Astrocyte (in vitro differentiated cells and primary cell): ENCODE results near the gene SPAG8. TPM values are rescaled to one million over a fixed set of nuclear protein-coding genes. Genes with fewer than 3 reads are reported as not detected.

ENCODE experiments used
- DNase-seq: peaks from one replicate; pipeline ENCODE4 v3.0.0-alpha.2; 2010; ENCODE audit warnings: low read depth
- FAIRE-seq: peaks from 2 replicates; lab custom pipeline; 2011; peaks lifted over from hg19 to GRCh38; lab: Jason Lieb, UNC
- H2AFZ ChIP-seq: 2 replicates; pipeline ENCODE4 v1.6.0; 2012; ENCODE audit warnings: low read depth, low read length, inconsistent platforms
- H3K27ac ChIP-seq: 2 replicates; pipeline ENCODE4 v1.5.1; 2011; ENCODE audit warnings: low read depth, low read length, inconsistent platforms
- H3K27me3 ChIP-seq: 2 replicates; pipeline ENCODE4 v1.6.0; 2011; ENCODE audit warnings: low read length, inconsistent platforms; ENCODE audit not compliant: insufficient read depth
- H3K36me3 ChIP-seq: 2 replicates; pipeline ENCODE4 v1.5.1; 2011; ENCODE audit warnings: low read length, inconsistent platforms; ENCODE audit not compliant: insufficient read depth
- H3K4me1 ChIP-seq: 2 replicates; pipeline ENCODE4 v1.5.1; 2011; ENCODE audit warnings: low read length, inconsistent platforms; ENCODE audit not compliant: insufficient read depth
- H3K4me2 ChIP-seq: 2 replicates; pipeline ENCODE4 v1.6.0; 2012; ENCODE audit warnings: low read length, inconsistent platforms
- H3K4me3 ChIP-seq: 2 replicates; pipeline ENCODE4 v1.5.1; 2011; ENCODE audit warnings: low read depth, mild to moderate bottlenecking, low read length, inconsistent platforms; ENCODE audit not compliant: insufficient read depth
- H3K79me2 ChIP-seq: 2 replicates; pipeline ENCODE4 v1.6.0; 2012; ENCODE audit warnings: mild to moderate bottlenecking, low read length, inconsistent platforms; ENCODE audit not compliant: insufficient read depth
- H3K9ac ChIP-seq: 2 replicates; pipeline ENCODE4 v1.6.0; 2012; ENCODE audit warnings: mild to moderate bottlenecking, low read length, inconsistent platforms
- H3K9me3 ChIP-seq: 2 replicates; pipeline ENCODE4 v1.5.1; 2012; ENCODE audit warnings: low read depth, mild to moderate bottlenecking, low read length, inconsistent platforms; ENCODE audit not compliant: insufficient read depth
- H4K20me1 ChIP-seq: 2 replicates; pipeline ENCODE4 v1.6.0; 2012; ENCODE audit warnings: low read length, inconsistent platforms; ENCODE audit not compliant: insufficient read depth
- H3K27ac Mint-ChIP-seq: one replicate; pipeline ENCODE4 v1.8.0; 2021; ENCODE audit warnings: mild to moderate bottlenecking, mixed read lengths; ENCODE audit not compliant: unreplicated experiment
- H3K27me3 Mint-ChIP-seq: one replicate; pipeline ENCODE4 v1.8.0; 2021; ENCODE audit warnings: low read depth, mixed read lengths; ENCODE audit not compliant: unreplicated experiment
- H3K36me3 Mint-ChIP-seq: one replicate; pipeline ENCODE4 v1.8.0; 2021; ENCODE audit warnings: low read depth, mixed read lengths; ENCODE audit not compliant: unreplicated experiment
- H3K4me1 Mint-ChIP-seq: one replicate; pipeline ENCODE4 v1.8.0; 2021; ENCODE audit warnings: low read depth, mixed read lengths; ENCODE audit not compliant: unreplicated experiment
- H3K4me3 Mint-ChIP-seq: one replicate; pipeline ENCODE4 v1.8.0; 2021; ENCODE audit warnings: mild to moderate bottlenecking, moderate library complexity, mixed read lengths; ENCODE audit not compliant: unreplicated experiment
- H3K9me3 Mint-ChIP-seq: one replicate; pipeline ENCODE4 v1.8.0; 2021; ENCODE audit warnings: mild to moderate bottlenecking, mixed read lengths; ENCODE audit not compliant: unreplicated experiment
- CTCF ChIP-seq: IDR thresholded peaks from 2 replicates; pipeline ENCODE4 v1.5.1; 2011; ENCODE audit warnings: low read depth, mild to moderate bottlenecking, inconsistent platforms, low read length, moderate library complexity; ENCODE audit not compliant: insufficient read depth
- EZH2 ChIP-seq: IDR thresholded peaks from 2 replicates; pipeline ENCODE4 v1.6.1; 2012; ENCODE audit warnings: mild to moderate bottlenecking, low read length, inconsistent platforms; ENCODE audit not compliant: insufficient read depth
- total RNA-seq: library from RNA; stranded (reverse); gene quantifications from 2 replicates; pipeline ENCODE4 v1.2.1, GENCODE V29; 2021

Gene SPAG8
- total RNA-seq, 1 donor from 2014 or later = 0.52 TPM

DNA sequence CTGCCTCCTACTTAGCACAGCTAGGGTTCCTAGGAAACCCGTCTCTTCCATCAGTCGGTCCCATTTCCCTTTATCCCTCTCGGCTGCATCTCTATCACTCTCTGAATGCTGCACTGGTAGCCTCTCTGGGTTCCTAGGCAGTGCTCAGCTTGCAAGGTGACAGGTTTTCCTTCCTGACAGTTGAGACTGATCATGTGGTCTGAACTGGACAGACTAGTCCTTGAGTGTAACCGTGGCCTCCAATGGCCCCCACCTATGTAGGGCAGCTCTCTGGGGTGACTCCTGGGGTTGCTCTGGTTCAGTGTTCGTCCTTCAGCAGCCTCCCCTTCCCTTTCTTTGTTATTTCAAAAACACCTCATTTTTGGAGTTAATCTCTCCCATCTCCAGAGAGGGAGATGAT, 20.8 kb upstream of the SPAG8 start:
- Histone ChIP-seq H2AFZ (no peak overlapping the region), H4K20me1 (no peaks in the 10 kb centered on the region), H3K36me3 (no peaks in the 10 kb centered on the region), H3K27ac (no peak overlapping the region), H3K79me2 (no peaks in the 10 kb centered on the region), H3K9ac (no peak overlapping the region), H3K4me1 (peaks cover 16% of the 10 kb centered on the region), H3K4me2 (no peak overlapping the region), H3K4me3 (no peak overlapping the region), H3K9me3 (no peaks in the 10 kb centered on the region), H3K27me3 (no peaks in the 10 kb centered on the region)
- Mint-ChIP-seq H3K36me3 (peaks cover 6% of the 10 kb centered on the region), H3K27me3 (peaks cover 8% of the 10 kb centered on the region), H3K27ac (no peak overlapping the region), H3K4me3 (no peak overlapping the region), H3K9me3 (peaks cover 4% of the 10 kb centered on the region), H3K4me1 (peaks cover 12% of the 10 kb centered on the region)
- TF ChIP-seq EZH2 (no peak), CTCF (no peak)
- DNase-seq (no peak), FAIRE-seq (no peak)

DNA sequence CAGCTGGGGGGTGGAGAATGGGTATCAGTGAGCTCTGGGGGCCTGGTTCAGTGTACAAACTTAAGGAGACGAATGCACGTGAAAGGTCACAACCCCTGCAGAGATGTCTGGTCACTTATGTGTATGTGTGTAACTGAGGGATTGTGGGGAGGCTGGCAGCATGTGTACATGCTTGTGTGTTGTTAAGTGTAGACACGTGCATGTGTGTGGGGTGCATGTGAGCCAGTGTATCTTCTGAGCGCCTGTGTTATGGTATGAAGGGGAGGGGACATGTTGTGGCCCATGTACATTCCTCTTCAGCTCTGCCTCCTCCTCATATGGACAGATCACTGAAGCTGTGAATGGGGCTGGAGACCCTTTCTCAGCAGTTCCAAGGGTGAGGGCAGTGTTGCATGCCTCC, 19.0 kb upstream of the SPAG8 start:
- no peaks in the 10 kb centered on the region for H3K36me3 ChIP-seq
- H3K9me3 ChIP-seq = no peaks in the 10 kb centered on the region
- H4K20me1 ChIP-seq = no peaks in the 10 kb centered on the region
- no peak overlapping the region for H3K4me3 Mint-ChIP-seq
- DNase-seq (no peak), FAIRE-seq (no peak)
- peaks cover 16% of the 10 kb centered on the region for H3K4me1 ChIP-seq
- no peak overlapping the region for H3K9ac ChIP-seq
- peaks cover 14% of the 10 kb centered on the region for H3K4me1 Mint-ChIP-seq
- peaks cover 2% of the 10 kb centered on the region for H3K9me3 Mint-ChIP-seq
- no peak overlapping the region for H3K4me2 ChIP-seq
- H3K27me3 Mint-ChIP-seq = peaks cover 6% of the 10 kb centered on the region
- H3K27ac Mint-ChIP-seq = no peak overlapping the region
- no peaks in the 10 kb centered on the region for H3K79me2 ChIP-seq
- H3K36me3 Mint-ChIP-seq = peaks cover 6% of the 10 kb centered on the region
- no peak overlapping the region for H3K4me3 ChIP-seq
- H2AFZ ChIP-seq = no peak overlapping the region
- TF ChIP-seq CTCF (no peak), EZH2 (no peak)
- H3K27ac ChIP-seq = no peak overlapping the region
- H3K27me3 ChIP-seq = no peaks in the 10 kb centered on the region

- Histone ChIP-seq H3K27ac (peak overlapping the region; percentile 73), H2AFZ (peak overlapping the region; percentile 96)
- TF ChIP-seq EZH2 (no peak), CTCF (no peak)
Measured at GRCh38 chr9:35829764-35830096, 17.7 kb upstream of the SPAG8 start.

More at GRCh38 chr9:35829764-35830096, 17.7 kb upstream of the SPAG8 start:
- no peaks in the 10 kb centered on the region for H3K27me3 ChIP-seq
- peaks cover 16% of the 10 kb centered on the region for H3K4me1 ChIP-seq
- peak overlapping the region; percentile 86 for H3K4me3 Mint-ChIP-seq
- H3K9me3 Mint-ChIP-seq = no peaks in the 10 kb centered on the region
- peaks cover 6% of the 10 kb centered on the region for H3K36me3 Mint-ChIP-seq
- no peaks in the 10 kb centered on the region for H3K9me3 ChIP-seq
- H3K36me3 ChIP-seq = no peaks in the 10 kb centered on the region
- FAIRE-seq = no peak
- H4K20me1 ChIP-seq = no peaks in the 10 kb centered on the region
- peak overlapping the region; percentile 91 for H3K9ac ChIP-seq
- peak overlapping the region; percentile 100 for H3K4me2 ChIP-seq
- no peak overlapping the region for H3K27ac Mint-ChIP-seq
- H3K4me3 ChIP-seq = peak overlapping the region; percentile 83
- H3K4me1 Mint-ChIP-seq = peaks cover 10% of the 10 kb centered on the region
- H3K79me2 ChIP-seq = no peaks in the 10 kb centered on the region
- H3K27me3 Mint-ChIP-seq = peaks cover 8% of the 10 kb centered on the region
- DNase-seq = no peak
